ENCODE measurements around the gene CD200.

DNA sequence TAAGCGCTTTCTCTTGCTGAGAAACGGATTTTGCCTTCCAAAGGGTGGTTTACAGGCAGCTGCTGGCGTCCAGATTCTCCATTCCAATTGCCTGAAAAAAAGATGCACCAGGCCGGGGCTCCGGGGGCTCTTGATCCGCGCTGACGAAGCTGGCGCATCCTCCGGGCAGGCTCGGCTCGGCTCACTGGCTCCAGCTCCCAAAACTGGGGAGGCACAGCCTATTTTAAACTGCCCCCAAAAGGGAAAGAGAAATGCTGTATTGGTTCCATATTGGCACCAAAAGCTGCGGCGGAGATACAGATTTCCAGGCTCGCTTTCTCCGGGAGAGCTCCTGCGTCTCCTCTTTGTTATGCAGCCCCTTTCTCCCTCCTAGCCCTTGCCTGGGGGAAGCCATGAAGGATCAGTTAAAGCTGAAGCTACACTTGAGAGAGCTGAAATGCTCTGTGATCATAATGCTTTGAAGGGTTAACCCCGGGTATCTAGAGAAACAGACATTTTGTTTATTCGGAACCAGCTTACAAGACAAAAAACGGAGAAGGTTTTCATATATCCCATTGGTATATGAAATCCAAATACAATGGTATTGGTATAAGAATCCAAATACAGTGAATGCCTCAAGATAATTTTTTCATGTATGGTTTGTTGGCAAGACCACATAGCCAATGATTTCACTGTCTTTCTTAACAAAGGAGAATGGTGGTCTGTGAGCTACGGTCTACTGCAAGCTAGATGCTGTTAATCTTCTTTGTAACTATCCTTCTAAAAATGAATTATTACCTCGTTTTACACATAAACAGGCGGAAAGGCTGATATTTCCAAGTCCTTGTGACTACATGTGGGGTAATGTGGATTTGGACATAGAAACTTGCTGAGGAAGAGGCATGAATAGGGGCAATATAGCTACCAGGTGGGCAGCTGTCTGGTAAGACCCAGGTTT, 693 bp downstream of the CD200 start:
- no peak for TF ChIP-seq EZH2 (IDR thresholded peaks at IDR 0.05; ENCODE audit: insufficient read depth, poor library complexity, severe bottlenecking)
- no peak for TF ChIP-seq EZH2phosphoT487 (IDR thresholded peaks at IDR 0.05; ENCODE audit: insufficient read depth, low read depth)

Data from GM23248 (cell line).